Fibroblast of lung (primary cell): ENCODE results near the gene SYTL4. TPM values are rescaled to one million over a fixed set of nuclear protein-coding genes. Genes with fewer than 3 reads are reported as not detected.

Experiments used
- DNase-seq, 2 donors: peaks; one replicate each; pipeline versions ENCODE4 v3.0.0 to v3.0.0-alpha.2; 2010; ENCODE audit warnings: low read depth in 2 of 2
- H2AFZ ChIP-seq: 2 replicates; pipeline ENCODE4 v1.5.1; 2012; ENCODE audit warnings: low read length, control low read depth, inconsistent platforms
- H3K27ac ChIP-seq: 2 replicates; pipeline ENCODE4 v1.5.1; 2011; ENCODE audit warnings: low read length, control low read depth; ENCODE audit not compliant: insufficient read depth
- H3K27me3 ChIP-seq: 2 replicates; pipeline ENCODE4 v1.5.1; 2011; ENCODE audit warnings: mild to moderate bottlenecking, low read length; ENCODE audit not compliant: control insufficient read depth, insufficient read depth
- H3K36me3 ChIP-seq: 2 replicates; pipeline ENCODE4 v1.5.1; 2011; ENCODE audit warnings: low read length; ENCODE audit not compliant: control insufficient read depth, insufficient read depth
- H3K4me1 ChIP-seq: 2 replicates; pipeline ENCODE4 v1.5.1; 2011; ENCODE audit warnings: low read length; ENCODE audit not compliant: control insufficient read depth, insufficient read depth; ENCODE audit errors: extremely low read depth
- H3K4me2 ChIP-seq: 2 replicates; pipeline ENCODE4 v1.5.1; 2011; ENCODE audit warnings: low read length, control low read depth; ENCODE audit not compliant: insufficient read depth; ENCODE audit errors: extremely low read depth
- H3K4me3 ChIP-seq, 4 experiments: fragments of 200-600 bp in 1 of 4; sonication (generic) in 1 of 4; replicated peaks in 1 of 4; 2 replicates each; pipeline ENCODE4 v1.5.1; 2011 to 2016; ENCODE audit warnings: low read length in 4 of 4, low read depth in 3 of 4, mild to moderate bottlenecking in 3 of 4, control low read depth in 2 of 4, inconsistent platforms in 1 of 4, mixed read lengths in 1 of 4; ENCODE audit not compliant: insufficient read depth in 1 of 4; ENCODE audit errors: control extremely low read depth in 1 of 4
- H3K79me2 ChIP-seq: 2 replicates; pipeline ENCODE4 v1.5.1; 2012; ENCODE audit warnings: mild to moderate bottlenecking, low read length, inconsistent platforms; ENCODE audit not compliant: control insufficient read depth, insufficient read depth
- H3K9ac ChIP-seq: 2 replicates; pipeline ENCODE4 v1.5.1; 2011; ENCODE audit warnings: mild to moderate bottlenecking, low read length, control low read depth; ENCODE audit not compliant: insufficient read depth
- H3K9me3 ChIP-seq: 2 replicates; pipeline ENCODE4 v1.5.1; 2012; ENCODE audit warnings: low read depth, low read length; ENCODE audit not compliant: control insufficient read depth, insufficient read depth
- H4K20me1 ChIP-seq: 2 replicates; pipeline ENCODE4 v1.5.1; 2011; ENCODE audit warnings: low read length; ENCODE audit not compliant: control insufficient read depth, insufficient read depth; ENCODE audit errors: extremely low read depth
- CTCF ChIP-seq, 2 donors: IDR thresholded peaks in 1 of 2; conservative IDR thresholded peaks in 1 of 2; 1 replicate in 1 of 2; 2 replicates in 1 of 2; pipeline ENCODE4 v1.5.1; 2011 to 2012; ENCODE audit warnings: low read length in 2 of 2, control low read depth in 1 of 2, inconsistent platforms in 1 of 2, low read depth in 1 of 2, mild to moderate bottlenecking in 1 of 2
- EZH2 ChIP-seq: IDR thresholded peaks from 2 replicates; pipeline ENCODE4 v1.5.1; 2012; ENCODE audit warnings: low read length, control low read depth, mild to moderate bottlenecking; ENCODE audit errors: missing control alignments
- polyA plus RNA-seq, 2 donors: library from polyadenylated mRNA; depleted of rRNA in 1 of 2; stranded (reverse) in 1 of 2; unstranded in 1 of 2; fragments of >200 nt; gene quantifications; 2 replicates each; pipeline ENCODE4 v1.2.1, GENCODE V29; 2011 to 2012; ENCODE audit warnings: missing spikeins in 1 of 2
- total RNA-seq: library from RNA; depleted of rRNA; stranded (reverse); fragments of >200 nt; gene quantifications from 2 replicates; pipeline ENCODE4 v1.2.1, GENCODE V29; 2014

SYTL4 gene
- total and polyA plus RNA-seq, 2 donors (not counting 1 experiment from before 2014, with no cell fraction given) = 2.9 to 8.8 TPM

- Histone ChIP-seq H3K36me3 (no peaks in the 10 kb centered on the region), H3K4me3 (peak overlapping the region in 2 of 4 experiments; percentile 68 to 79), H2AFZ (no peak overlapping the region), H3K4me1 (no peaks in the 10 kb centered on the region), H3K4me2 (no peak overlapping the region), H3K27me3 (no peaks in the 10 kb centered on the region), H3K9ac (no peak overlapping the region), H3K27ac (no peak overlapping the region), H3K9me3 (no peaks in the 10 kb centered on the region), H4K20me1 (no peaks in the 10 kb centered on the region), H3K79me2 (no peaks in the 10 kb centered on the region)
- TF ChIP-seq CTCF (conservative IDR thresholded peaks at IDR 0.05 in 1 of 2, IDR thresholded peaks at IDR 0.05 in 1 of 2; ENCODE audit: low read depth in 1 of 2, low read length in 2 of 2) (no peak), EZH2 (no peak)
- no peak for DNase-seq
These were observed 96.9 kb downstream of the SYTL4 start for GRCh38 chrX:100635040-100635439.

GRCh38 chrX:100625985-100626491, 105.9 kb downstream of the SYTL4 start:
- Histone ChIP-seq H3K9me3 (no peaks in the 10 kb centered on the region), H4K20me1 (no peaks in the 10 kb centered on the region), H3K36me3 (no peaks in the 10 kb centered on the region), H3K4me3 (no peak overlapping the region), H3K4me2 (no peak overlapping the region), H3K79me2 (no peaks in the 10 kb centered on the region), H3K9ac (no peak overlapping the region), H3K4me1 (no peaks in the 10 kb centered on the region), H3K27me3 (no peaks in the 10 kb centered on the region), H2AFZ (no peak overlapping the region), H3K27ac (no peak overlapping the region)
- TF ChIP-seq EZH2 (no peak), CTCF (conservative IDR thresholded peaks at IDR 0.05 in 1 of 2, IDR thresholded peaks at IDR 0.05 in 1 of 2; ENCODE audit: low read depth in 1 of 2, low read length in 2 of 2) (no peak)
- peak in 1 of 2 donors; percentile 52 for DNase-seq

Other genes with a start within 250 kb of the SYTL4 start
- gene TNMD, start 147.2 kb downstream of the SYTL4 start, total RNA-seq = not detected in 2 replicates
- not detected in 2 replicates for gene TNMD, start 147.2 kb downstream of the SYTL4 start, polyA plus RNA-seq
- 29.2 and 35.4 TPM in 2 replicates for gene TSPAN6, start 95.3 kb downstream of the SYTL4 start, total RNA-seq
- 24.9 and 34.1 TPM in 2 replicates for gene TSPAN6, start 95.3 kb downstream of the SYTL4 start, polyA plus RNA-seq
- 13.4 and 18.2 TPM in 2 replicates for gene SRPX2, start 87.9 kb downstream of the SYTL4 start, total RNA-seq
- 41.1 and 77.6 TPM in 2 replicates for gene SRPX2, start 87.9 kb downstream of the SYTL4 start, polyA plus RNA-seq
- 11.4 and 13.4 TPM in 2 replicates for gene CSTF2, start 88.3 kb upstream of the SYTL4 start, total RNA-seq
- gene CSTF2, start 88.3 kb upstream of the SYTL4 start, polyA plus RNA-seq = 16.3 and 25.6 TPM in 2 replicates
- gene NOX1, start 142.2 kb upstream of the SYTL4 start, total RNA-seq = not detected in 2 replicates
- not detected in 2 replicates for gene NOX1, start 142.2 kb upstream of the SYTL4 start, polyA plus RNA-seq
- under 0.01 and 0.17 TPM in 2 replicates for gene XKRX, start 196.8 kb upstream of the SYTL4 start, total RNA-seq
- gene XKRX, start 196.8 kb upstream of the SYTL4 start, polyA plus RNA-seq = 0.02 and 0.19 TPM in 2 replicates
- gene ARL13A, start 237.6 kb upstream of the SYTL4 start, total RNA-seq = not detected in 2 replicates
- gene ARL13A, start 237.6 kb upstream of the SYTL4 start, polyA plus RNA-seq = not detected in 2 replicates